Activated T-cell treated with anti-CD3 and anti-CD28 coated beads, Interleukin-2, amount 50 U/mL, for 24 hours (primary cell): ENCODE data around the gene GNAI3.
A peak's percentile ranks its signal among the peaks of the same experiment; 100 is the strongest.

ENCODE experiments used
- DNase-seq: peaks from one replicate; pipeline ENCODE4 v3.0.0-alpha.2; 2020
- H3K27ac Mint-ChIP-seq: 2 replicates; pipeline ENCODE4 v1.8.0; 2020; ENCODE audit warnings: mild to moderate bottlenecking, mixed read lengths
- H3K27me3 Mint-ChIP-seq: 2 replicates; pipeline ENCODE4 v1.8.0; 2020; ENCODE audit warnings: mixed read lengths
- H3K36me3 Mint-ChIP-seq: 2 replicates; pipeline ENCODE4 v1.8.0; 2020; ENCODE audit warnings: low read depth, mixed read lengths
- H3K4me1 Mint-ChIP-seq: 2 replicates; pipeline ENCODE4 v1.8.0; 2020; ENCODE audit warnings: low read depth, mixed read lengths
- H3K4me3 Mint-ChIP-seq: 2 replicates; pipeline ENCODE4 v1.8.0; 2020; ENCODE audit warnings: mild to moderate bottlenecking, moderate library complexity, mixed read lengths
- H3K9me3 Mint-ChIP-seq: 2 replicates; pipeline ENCODE4 v1.8.0; 2020; ENCODE audit warnings: mixed read lengths

GNAI3 gene

GRCh38 chr1:109548321-109549267 is at the start of gene GNAI3:
Gene GNAI3 (plus strand): TSS chr1:109548615. CDS start chr1:109548721, 106 bp downstream.
- peak within 1 kb of the TSS; percentile 100 for H3K4me3 Mint-ChIP-seq
- H3K27ac Mint-ChIP-seq, result peak within 1 kb of the TSS; percentile 99
- peaks cover 39% of the 10 kb centered on the region for H3K36me3 Mint-ChIP-seq
- peak; percentile 95 for DNase-seq
- H3K4me1 Mint-ChIP-seq, result peaks cover 54% of the 10 kb centered on the region
- H3K9me3 Mint-ChIP-seq, result no peaks in the 10 kb centered on the region
- H3K27me3 Mint-ChIP-seq, result no peaks in the 10 kb centered on the region

- Mint-ChIP-seq H3K9me3 (no peaks in the 10 kb centered on the region), H3K27me3 (no peaks in the 10 kb centered on the region), H3K27ac (peak overlapping the region; percentile 85), H3K36me3 (peaks cover 56% of the 10 kb centered on the region), H3K4me1 (peaks cover 88% of the 10 kb centered on the region), H3K4me3 (no peak overlapping the region)
- DNase-seq, result no peak
Measured at GRCh38 chr1:109499081-109499480, 49.3 kb upstream of the GNAI3 start.

GRCh38 chr1:109499661-109500536 is 48.5 kb upstream of the GNAI3 start:
- Mint-ChIP-seq H3K4me1 (peaks cover 91% of the 10 kb centered on the region), H3K9me3 (no peaks in the 10 kb centered on the region), H3K27ac (peak overlapping the region; percentile 85), H3K36me3 (peaks cover 52% of the 10 kb centered on the region), H3K27me3 (no peaks in the 10 kb centered on the region), H3K4me3 (no peak overlapping the region)
- peak; percentile 74 for DNase-seq

GRCh38 chr1:109500941-109501381 is 47.5 kb upstream of the GNAI3 start:
- no peak overlapping the region for H3K4me3 Mint-ChIP-seq
- H3K27me3 Mint-ChIP-seq, result no peaks in the 10 kb centered on the region
- peak; percentile 28 for DNase-seq
- H3K4me1 Mint-ChIP-seq, result peaks cover 91% of the 10 kb centered on the region
- H3K27ac Mint-ChIP-seq, result peak overlapping the region; percentile 85
- H3K9me3 Mint-ChIP-seq, result no peaks in the 10 kb centered on the region
- H3K36me3 Mint-ChIP-seq, result peaks cover 45% of the 10 kb centered on the region

GRCh38 chr1:109501644-109502363 is 46.6 kb upstream of the GNAI3 start:
- H3K4me3 Mint-ChIP-seq, result no peak overlapping the region
- peak overlapping the region; percentile 81 for H3K27ac Mint-ChIP-seq
- H3K36me3 Mint-ChIP-seq, result peaks cover 36% of the 10 kb centered on the region
- no peaks in the 10 kb centered on the region for H3K9me3 Mint-ChIP-seq
- peaks cover 91% of the 10 kb centered on the region for H3K4me1 Mint-ChIP-seq
- DNase-seq, result peak; percentile 32
- H3K27me3 Mint-ChIP-seq, result no peaks in the 10 kb centered on the region

GRCh38 chr1:109502364-109502851 is 46.0 kb upstream of the GNAI3 start:
- peak overlapping the region; percentile 41 for H3K4me3 Mint-ChIP-seq
- peaks cover 36% of the 10 kb centered on the region for H3K36me3 Mint-ChIP-seq
- no peaks in the 10 kb centered on the region for H3K27me3 Mint-ChIP-seq
- H3K9me3 Mint-ChIP-seq, result no peaks in the 10 kb centered on the region
- H3K27ac Mint-ChIP-seq, result peak overlapping the region; percentile 81
- peak; percentile 31 for DNase-seq
- peaks cover 93% of the 10 kb centered on the region for H3K4me1 Mint-ChIP-seq

GRCh38 chr1:109503935-109504334 is 44.5 kb upstream of the GNAI3 start:
- Mint-ChIP-seq H3K9me3 (no peaks in the 10 kb centered on the region), H3K4me3 (no peak overlapping the region), H3K36me3 (peaks cover 23% of the 10 kb centered on the region), H3K27ac (peak overlapping the region; percentile 88), H3K4me1 (peaks cover 92% of the 10 kb centered on the region), H3K27me3 (no peaks in the 10 kb centered on the region)
- DNase-seq, result no peak

- Mint-ChIP-seq H3K27ac (peak overlapping the region; percentile 90), H3K36me3 (peaks cover 15% of the 10 kb centered on the region), H3K4me1 (peaks cover 87% of the 10 kb centered on the region), H3K9me3 (no peaks in the 10 kb centered on the region), H3K27me3 (no peaks in the 10 kb centered on the region), H3K4me3 (no peak overlapping the region)
- no peak for DNase-seq
Measured at GRCh38 chr1:109504974-109505373, 43.4 kb upstream of the GNAI3 start.

GRCh38 chr1:109508001-109508872 is 40.2 kb upstream of the GNAI3 start:
- H3K36me3 Mint-ChIP-seq, result peaks cover 3% of the 10 kb centered on the region
- H3K9me3 Mint-ChIP-seq, result no peaks in the 10 kb centered on the region
- peak overlapping the region; percentile 83 for H3K4me3 Mint-ChIP-seq
- no peaks in the 10 kb centered on the region for H3K27me3 Mint-ChIP-seq
- peak overlapping the region; percentile 88 for H3K27ac Mint-ChIP-seq
- DNase-seq, result no peak
- peaks cover 74% of the 10 kb centered on the region for H3K4me1 Mint-ChIP-seq

GRCh38 chr1:109508873-109509175 is 39.6 kb upstream of the GNAI3 start:
- peaks cover 3% of the 10 kb centered on the region for H3K36me3 Mint-ChIP-seq
- no peaks in the 10 kb centered on the region for H3K9me3 Mint-ChIP-seq
- H3K4me1 Mint-ChIP-seq, result peaks cover 71% of the 10 kb centered on the region
- H3K27me3 Mint-ChIP-seq, result no peaks in the 10 kb centered on the region
- DNase-seq, result no peak
- peak overlapping the region; percentile 88 for H3K27ac Mint-ChIP-seq
- peak overlapping the region; percentile 83 for H3K4me3 Mint-ChIP-seq

GRCh38 chr1:109509176-109510134 is 39.0 kb upstream of the GNAI3 start, which contains the start of gene AMIGO1:
Gene AMIGO1 (minus strand): TSS chr1:109509727. CDS start chr1:109508912, 815 bp downstream.
- Mint-ChIP-seq H3K4me1 (peaks cover 66% of the 10 kb centered on the region), H3K27me3 (no peaks in the 10 kb centered on the region), H3K4me3 (peak within 1 kb of the TSS; percentile 85), H3K27ac (peak within 1 kb of the TSS; percentile 90), H3K36me3 (peaks cover 3% of the 10 kb centered on the region), H3K9me3 (no peaks in the 10 kb centered on the region)
- DNase-seq, result peak; percentile 82

- Mint-ChIP-seq H3K9me3 (no peaks in the 10 kb centered on the region), H3K36me3 (no peaks in the 10 kb centered on the region), H3K4me1 (peaks cover 32% of the 10 kb centered on the region), H3K4me3 (no peak overlapping the region), H3K27ac (no peak overlapping the region), H3K27me3 (no peaks in the 10 kb centered on the region)
- no peak for DNase-seq
Measured at GRCh38 chr1:109513110-109513710, 35.2 kb upstream of the GNAI3 start.
